Fibroblast of lung (primary cell): ENCODE results near the gene LHFPL2. TPM values are rescaled to one million over a fixed set of nuclear protein-coding genes. Genes with fewer than 3 reads are reported as not detected.

ENCODE experiments used
- DNase-seq, 2 donors: peaks; one replicate each; pipeline versions ENCODE4 v3.0.0 to v3.0.0-alpha.2; 2010; ENCODE audit warnings: low read depth in 2 of 2
- H2AFZ ChIP-seq: 2 replicates; pipeline ENCODE4 v1.5.1; 2012; ENCODE audit warnings: low read length, control low read depth, inconsistent platforms
- H3K27ac ChIP-seq: 2 replicates; pipeline ENCODE4 v1.5.1; 2011; ENCODE audit warnings: low read length, control low read depth; ENCODE audit not compliant: insufficient read depth
- H3K27me3 ChIP-seq: 2 replicates; pipeline ENCODE4 v1.5.1; 2011; ENCODE audit warnings: mild to moderate bottlenecking, low read length; ENCODE audit not compliant: control insufficient read depth, insufficient read depth
- H3K36me3 ChIP-seq: 2 replicates; pipeline ENCODE4 v1.5.1; 2011; ENCODE audit warnings: low read length; ENCODE audit not compliant: control insufficient read depth, insufficient read depth
- H3K4me1 ChIP-seq: 2 replicates; pipeline ENCODE4 v1.5.1; 2011; ENCODE audit warnings: low read length; ENCODE audit not compliant: control insufficient read depth, insufficient read depth; ENCODE audit errors: extremely low read depth
- H3K4me2 ChIP-seq: 2 replicates; pipeline ENCODE4 v1.5.1; 2011; ENCODE audit warnings: low read length, control low read depth; ENCODE audit not compliant: insufficient read depth; ENCODE audit errors: extremely low read depth
- H3K4me3 ChIP-seq, 4 experiments: fragments of 200-600 bp in 1 of 4; sonication (generic) in 1 of 4; replicated peaks in 1 of 4; 2 replicates each; pipeline ENCODE4 v1.5.1; 2011 to 2016; ENCODE audit warnings: low read length in 4 of 4, low read depth in 3 of 4, mild to moderate bottlenecking in 3 of 4, control low read depth in 2 of 4, inconsistent platforms in 1 of 4, mixed read lengths in 1 of 4; ENCODE audit not compliant: insufficient read depth in 1 of 4; ENCODE audit errors: control extremely low read depth in 1 of 4
- H3K79me2 ChIP-seq: 2 replicates; pipeline ENCODE4 v1.5.1; 2012; ENCODE audit warnings: mild to moderate bottlenecking, low read length, inconsistent platforms; ENCODE audit not compliant: control insufficient read depth, insufficient read depth
- H3K9ac ChIP-seq: 2 replicates; pipeline ENCODE4 v1.5.1; 2011; ENCODE audit warnings: mild to moderate bottlenecking, low read length, control low read depth; ENCODE audit not compliant: insufficient read depth
- H3K9me3 ChIP-seq: 2 replicates; pipeline ENCODE4 v1.5.1; 2012; ENCODE audit warnings: low read depth, low read length; ENCODE audit not compliant: control insufficient read depth, insufficient read depth
- H4K20me1 ChIP-seq: 2 replicates; pipeline ENCODE4 v1.5.1; 2011; ENCODE audit warnings: low read length; ENCODE audit not compliant: control insufficient read depth, insufficient read depth; ENCODE audit errors: extremely low read depth
- EZH2 ChIP-seq: IDR thresholded peaks from 2 replicates; pipeline ENCODE4 v1.5.1; 2012; ENCODE audit warnings: low read length, control low read depth, mild to moderate bottlenecking; ENCODE audit errors: missing control alignments
- polyA plus RNA-seq, 2 donors: library from polyadenylated mRNA; depleted of rRNA in 1 of 2; stranded (reverse) in 1 of 2; unstranded in 1 of 2; fragments of >200 nt; gene quantifications; 2 replicates each; pipeline ENCODE4 v1.2.1, GENCODE V29; 2011 to 2012; ENCODE audit warnings: missing spikeins in 1 of 2
- total RNA-seq: library from RNA; depleted of rRNA; stranded (reverse); fragments of >200 nt; gene quantifications from 2 replicates; pipeline ENCODE4 v1.2.1, GENCODE V29; 2014
- TF ChIP-seq, protein P1 (sequence below), 2 donors: IDR thresholded peaks in 1 of 2; conservative IDR thresholded peaks in 1 of 2; 1 replicate in 1 of 2; 2 replicates in 1 of 2; pipeline ENCODE4 v1.5.1; 2011 to 2012; ENCODE audit warnings: low read length in 2 of 2, control low read depth in 1 of 2, inconsistent platforms in 1 of 2, low read depth in 1 of 2, mild to moderate bottlenecking in 1 of 2

The LHFPL2 gene
- total and polyA plus RNA-seq, 2 donors (not counting 1 experiment from before 2014, with no cell fraction given) = 13.7 to 51.4 TPM

DNA sequence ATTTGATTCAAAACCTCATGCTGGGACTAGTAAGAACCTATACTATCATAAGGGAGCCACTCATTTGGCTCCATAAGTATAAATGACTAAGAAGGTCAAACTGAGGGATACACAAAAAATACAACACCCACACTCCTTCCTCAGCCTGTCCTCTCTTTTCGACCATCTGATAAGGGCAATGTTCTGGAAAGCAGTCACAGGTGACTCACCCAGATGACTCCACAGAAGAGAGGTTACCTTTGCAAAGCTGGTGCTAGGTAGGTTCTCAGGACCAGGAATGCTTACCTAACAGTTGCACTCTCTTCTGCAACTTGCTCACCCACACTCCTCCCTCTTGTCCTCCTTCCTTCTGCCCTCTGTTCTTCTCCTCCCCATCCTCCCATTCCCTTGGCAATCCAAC, 32.9 kb downstream of the LHFPL2 start:
- TF ChIP-seq, protein P1, sequence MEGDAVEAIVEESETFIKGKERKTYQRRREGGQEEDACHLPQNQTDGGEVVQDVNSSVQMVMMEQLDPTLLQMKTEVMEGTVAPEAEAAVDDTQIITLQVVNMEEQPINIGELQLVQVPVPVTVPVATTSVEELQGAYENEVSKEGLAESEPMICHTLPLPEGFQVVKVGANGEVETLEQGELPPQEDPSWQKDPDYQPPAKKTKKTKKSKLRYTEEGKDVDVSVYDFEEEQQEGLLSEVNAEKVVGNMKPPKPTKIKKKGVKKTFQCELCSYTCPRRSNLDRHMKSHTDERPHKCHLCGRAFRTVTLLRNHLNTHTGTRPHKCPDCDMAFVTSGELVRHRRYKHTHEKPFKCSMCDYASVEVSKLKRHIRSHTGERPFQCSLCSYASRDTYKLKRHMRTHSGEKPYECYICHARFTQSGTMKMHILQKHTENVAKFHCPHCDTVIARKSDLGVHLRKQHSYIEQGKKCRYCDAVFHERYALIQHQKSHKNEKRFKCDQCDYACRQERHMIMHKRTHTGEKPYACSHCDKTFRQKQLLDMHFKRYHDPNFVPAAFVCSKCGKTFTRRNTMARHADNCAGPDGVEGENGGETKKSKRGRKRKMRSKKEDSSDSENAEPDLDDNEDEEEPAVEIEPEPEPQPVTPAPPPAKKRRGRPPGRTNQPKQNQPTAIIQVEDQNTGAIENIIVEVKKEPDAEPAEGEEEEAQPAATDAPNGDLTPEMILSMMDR (conservative IDR thresholded peaks at IDR 0.05 in 1 of 2, IDR thresholded peaks at IDR 0.05 in 1 of 2; ENCODE audit: low read depth in 1 of 2, low read length in 2 of 2) = no peak
- TF ChIP-seq EZH2 = no peak
- Histone ChIP-seq H3K4me1 (no peaks in the 10 kb centered on the region), H2AFZ (no peak overlapping the region), H3K9ac (no peak overlapping the region), H3K27me3 (no peaks in the 10 kb centered on the region), H3K27ac (no peak overlapping the region), H3K4me3 (no peak overlapping the region), H3K79me2 (no peaks in the 10 kb centered on the region), H3K9me3 (no peaks in the 10 kb centered on the region), H3K36me3 (no peaks in the 10 kb centered on the region), H3K4me2 (no peak overlapping the region), H4K20me1 (no peaks in the 10 kb centered on the region)
- peak in 1 of 2 donors; percentile 73 for DNase-seq

DNA sequence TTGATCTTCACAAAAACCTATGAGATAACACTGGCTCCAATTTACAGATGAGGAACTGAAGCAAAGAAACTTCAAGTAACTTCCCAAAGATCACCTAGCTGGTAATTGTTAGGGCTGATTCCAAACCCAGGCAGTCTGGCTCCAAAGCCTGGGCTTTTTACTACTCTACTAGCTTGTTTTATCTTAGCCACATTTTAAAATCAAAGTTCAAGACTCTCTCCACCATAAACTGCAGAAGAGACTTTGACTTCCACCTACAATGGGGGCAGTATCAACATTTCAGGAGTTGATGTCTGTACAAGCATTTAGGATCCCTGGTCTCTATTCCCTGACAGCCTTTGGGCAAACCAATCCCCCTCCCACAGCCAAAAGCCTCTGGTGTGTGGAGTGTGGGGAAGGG, 33.8 kb downstream of the LHFPL2 start:
- Histone ChIP-seq H3K9ac (no peak overlapping the region), H3K9me3 (no peaks in the 10 kb centered on the region), H3K27me3 (no peaks in the 10 kb centered on the region), H3K27ac (no peak overlapping the region), H3K4me1 (peaks cover 9% of the 10 kb centered on the region), H2AFZ (no peak overlapping the region), H3K4me3 (no peak overlapping the region), H3K79me2 (no peaks in the 10 kb centered on the region), H4K20me1 (no peaks in the 10 kb centered on the region), H3K4me2 (no peak overlapping the region), H3K36me3 (no peaks in the 10 kb centered on the region)
- TF ChIP-seq EZH2 = no peak
- TF ChIP-seq, protein P1 (conservative IDR thresholded peaks at IDR 0.05 in 1 of 2, IDR thresholded peaks at IDR 0.05 in 1 of 2; ENCODE audit: low read depth in 1 of 2, low read length in 2 of 2) = no peak
- DNase-seq = no peak

DNA sequence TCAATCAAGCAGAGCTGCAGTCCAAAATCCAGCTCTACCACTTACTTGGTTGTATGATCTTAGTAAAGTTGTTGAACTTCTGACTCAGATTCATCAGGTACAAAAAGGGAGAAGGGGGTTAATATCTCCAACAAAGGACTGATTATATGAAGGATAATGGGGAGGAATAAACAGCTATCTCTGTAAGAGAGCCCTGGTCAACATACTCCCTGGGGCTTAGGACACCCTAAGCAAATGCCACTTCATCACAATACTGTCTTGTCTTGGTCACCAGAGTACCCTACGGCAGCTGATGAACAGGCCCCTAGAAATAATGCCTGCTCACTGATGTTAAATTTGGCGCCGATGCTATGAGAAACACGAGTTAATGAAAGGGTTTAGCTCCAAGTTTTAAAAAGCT, 34.8 kb downstream of the LHFPL2 start:
- Histone ChIP-seq H3K36me3 (no peaks in the 10 kb centered on the region), H2AFZ (no peak overlapping the region), H3K79me2 (no peaks in the 10 kb centered on the region), H4K20me1 (no peaks in the 10 kb centered on the region), H3K4me2 (no peak overlapping the region), H3K27ac (no peak overlapping the region), H3K27me3 (no peaks in the 10 kb centered on the region), H3K9me3 (no peaks in the 10 kb centered on the region), H3K9ac (no peak overlapping the region), H3K4me1 (peaks cover 9% of the 10 kb centered on the region), H3K4me3 (no peak overlapping the region)
- TF ChIP-seq, protein P1 (conservative IDR thresholded peaks at IDR 0.05 in 1 of 2, IDR thresholded peaks at IDR 0.05 in 1 of 2; ENCODE audit: low read depth in 1 of 2, low read length in 2 of 2) = no peak
- TF ChIP-seq EZH2 = no peak
- no peak for DNase-seq
